Measurements from ENCODE around the gene SGSM1.

SGSM1 gene

DNA sequence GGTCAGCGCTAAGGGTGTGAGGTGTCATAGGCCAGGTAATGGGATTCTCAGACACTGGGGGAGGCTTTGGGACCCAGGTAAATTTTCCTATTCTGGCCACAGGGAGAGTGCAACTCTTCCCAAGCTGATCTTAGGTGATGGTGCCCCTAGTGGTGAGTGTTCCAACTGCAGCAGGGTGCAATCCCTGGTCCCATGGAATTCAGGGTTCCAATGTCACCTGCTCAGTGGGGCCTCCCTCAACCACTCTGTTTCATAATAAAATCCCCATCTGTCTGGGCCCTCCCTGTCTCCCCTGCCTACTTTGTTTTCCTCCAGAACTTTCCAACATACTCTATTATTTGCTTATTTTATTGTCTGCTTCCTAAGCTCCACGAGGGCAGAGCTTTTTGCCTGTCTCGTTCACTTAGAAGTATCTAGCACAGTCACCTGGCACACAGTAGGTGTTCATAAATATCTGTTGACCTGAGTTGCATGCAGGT lies 2.9 kb upstream of the SGSM1 start:
- Histone ChIP-seq H3K27me3 (ENCODE audit: insufficient read depth, low read length) (no peaks in the 10 kb centered on the region), H3K14ac (ENCODE audit: low read length) (no peak overlapping the region), H3K36me3 (ENCODE audit: control insufficient read depth in 1 of 2, insufficient read depth in 2 of 2, low read length in 2 of 2) (no peaks in the 10 kb centered on the region), H3K4me3 (ENCODE audit: low read depth, low read length) (no peak overlapping the region), H2BK120ac (ENCODE audit: insufficient read depth, low read length, poor library complexity) (no peak overlapping the region), H3K4me1 (ENCODE audit: control insufficient read depth in 1 of 2, insufficient read depth in 2 of 2, low read length in 2 of 2) (peaks cover 0 to 2% of the 10 kb centered on the region in 2 experiments), H2AFZ (ENCODE audit: insufficient read depth, low read length, poor library complexity) (no peak overlapping the region), H3K4ac (ENCODE audit: low read depth, low read length) (no peak overlapping the region), H2AK5ac (ENCODE audit: low read length) (no peak overlapping the region), H4K12ac (ENCODE audit: low read depth, low read length) (no peak overlapping the region), H3K79me1 (ENCODE audit: low read length) (peaks cover 2% of the 10 kb centered on the region), H3K79me2 (ENCODE audit: control insufficient read depth, insufficient read depth, low read length, poor library complexity) (no peaks in the 10 kb centered on the region), H3K23ac (ENCODE audit: low read length) (no peak overlapping the region), H3K4me2 (ENCODE audit: low read length) (no peak overlapping the region), H3K9me3 (ENCODE audit: insufficient read depth, low read depth, low read length) (no peaks in the 10 kb centered on the region), H4K8ac (ENCODE audit: low read depth, low read length) (no peak overlapping the region), H2BK12ac (ENCODE audit: low read length) (no peak overlapping the region), H3K27ac (ENCODE audit: low read depth, low read length) (no peak overlapping the region), H2BK5ac (ENCODE audit: low read depth, low read length, poor library complexity) (no peak overlapping the region), H3K9ac (ENCODE audit: low read length) (no peak overlapping the region), H4K91ac (ENCODE audit: low read depth, low read length) (no peak overlapping the region), H3K18ac (ENCODE audit: low read length) (no peak overlapping the region)
- WGBS (ENCODE audit: extremely low coverage, insufficient coverage, insufficient read length) = no CpG with 5 or more reads among the region's 3 CpGs
- peak; percentile 18 to 71 for DNase-seq

DNA sequence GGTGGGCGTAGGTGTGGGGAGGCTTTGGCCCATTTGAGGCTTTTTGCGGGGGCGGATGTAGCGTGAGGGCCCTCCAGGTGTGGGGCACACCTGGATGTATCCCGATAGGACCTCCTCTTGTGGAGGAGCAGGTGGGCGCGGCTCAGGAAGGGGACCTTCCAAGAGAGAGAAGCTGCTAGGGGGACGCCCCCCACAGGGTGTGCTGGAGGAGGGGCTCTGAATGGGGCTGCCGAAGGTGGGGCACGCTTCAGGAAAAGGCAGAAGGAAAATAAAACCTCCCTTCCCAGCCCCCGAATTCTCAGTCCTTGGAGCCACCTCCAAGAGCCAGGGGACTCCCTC lies 621 bp downstream of the SGSM1 start:
- Histone ChIP-seq H3K36me3 (ENCODE audit: control insufficient read depth in 1 of 2, insufficient read depth in 2 of 2, low read length in 2 of 2) (no peaks in the 10 kb centered on the region), H2AK5ac (ENCODE audit: low read length) (no peak overlapping the region), H3K79me2 (ENCODE audit: control insufficient read depth, insufficient read depth, low read length, poor library complexity) (no peaks in the 10 kb centered on the region), H4K91ac (ENCODE audit: low read depth, low read length) (no peak overlapping the region), H3K27ac (ENCODE audit: low read depth, low read length) (no peak overlapping the region), H3K23ac (ENCODE audit: low read length) (no peak overlapping the region), H3K4me3 (ENCODE audit: low read depth, low read length) (no peak overlapping the region), H2BK12ac (ENCODE audit: low read length) (no peak overlapping the region), H3K14ac (ENCODE audit: low read length) (no peak overlapping the region), H3K27me3 (ENCODE audit: insufficient read depth, low read length) (no peaks in the 10 kb centered on the region), H3K18ac (ENCODE audit: low read length) (no peak overlapping the region), H3K4ac (ENCODE audit: low read depth, low read length) (no peak overlapping the region), H3K9me3 (ENCODE audit: insufficient read depth, low read depth, low read length) (no peaks in the 10 kb centered on the region), H4K12ac (ENCODE audit: low read depth, low read length) (no peak overlapping the region), H4K8ac (ENCODE audit: low read depth, low read length) (no peak overlapping the region), H2BK120ac (ENCODE audit: insufficient read depth, low read length, poor library complexity) (no peak overlapping the region), H2AFZ (ENCODE audit: insufficient read depth, low read length, poor library complexity) (no peak overlapping the region), H2BK5ac (ENCODE audit: low read depth, low read length, poor library complexity) (no peak overlapping the region), H3K4me2 (ENCODE audit: low read length) (peak overlapping the region; percentile 79), H3K4me1 (ENCODE audit: control insufficient read depth in 1 of 2, insufficient read depth in 2 of 2, low read length in 2 of 2) (peaks cover 0 to 2% of the 10 kb centered on the region in 2 experiments), H3K9ac (ENCODE audit: low read length) (no peak overlapping the region), H3K79me1 (ENCODE audit: low read length) (peaks cover 2% of the 10 kb centered on the region)
- no CpG with 5 or more reads among the region's 11 CpGs for WGBS (ENCODE audit: extremely low coverage, insufficient coverage, insufficient read length)
- no peak for DNase-seq

DNA sequence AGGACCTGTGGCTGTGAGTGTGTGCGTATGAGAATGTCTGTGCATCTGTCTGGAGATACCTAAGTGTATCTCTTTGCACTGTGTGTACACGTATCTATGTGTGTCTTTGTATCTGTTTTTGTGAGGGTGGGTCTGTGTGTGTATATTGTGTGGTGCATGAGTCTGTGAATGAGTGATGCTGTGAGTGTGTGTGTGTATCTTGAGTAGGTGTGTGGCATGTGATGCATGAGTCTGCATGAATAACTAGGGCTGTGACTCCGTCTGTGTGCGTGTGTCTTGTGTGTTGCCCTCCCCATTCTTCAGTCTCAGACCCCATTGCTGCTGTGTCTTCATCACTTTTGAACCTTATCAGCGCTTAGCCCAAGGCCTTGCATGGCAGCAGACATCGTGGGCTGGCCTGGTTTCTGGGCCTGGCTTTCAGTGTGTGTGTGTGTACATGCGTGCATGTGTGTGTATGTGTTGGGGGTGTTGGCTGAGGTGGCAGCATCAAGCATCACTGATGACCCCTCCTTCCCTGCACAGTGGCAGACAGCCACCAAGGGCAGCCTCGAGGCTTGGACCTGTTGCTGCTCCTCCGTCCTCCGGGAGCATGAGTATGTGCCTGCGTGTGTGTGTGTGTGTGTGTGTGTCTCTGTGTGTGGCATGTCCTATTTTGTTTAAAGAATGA lies 1.4 kb downstream of the SGSM1 start:
- H3K18ac ChIP-seq (ENCODE audit: low read length) = no peak overlapping the region
- H2BK5ac ChIP-seq (ENCODE audit: low read depth, low read length, poor library complexity) = no peak overlapping the region
- WGBS (ENCODE audit: extremely low coverage, insufficient coverage, insufficient read length) = no CpG with 5 or more reads among the region's 11 CpGs
- H3K79me2 ChIP-seq (ENCODE audit: control insufficient read depth, insufficient read depth, low read length, poor library complexity) = no peaks in the 10 kb centered on the region
- H3K4ac ChIP-seq (ENCODE audit: low read depth, low read length) = no peak overlapping the region
- peaks cover 2% of the 10 kb centered on the region for H3K79me1 ChIP-seq (ENCODE audit: low read length)
- no peak overlapping the region for H3K27ac ChIP-seq (ENCODE audit: low read depth, low read length)
- H4K91ac ChIP-seq (ENCODE audit: low read depth, low read length) = no peak overlapping the region
- DNase-seq = peak in 1 of 2 donors; percentile 17
- no peaks in the 10 kb centered on the region for H3K36me3 ChIP-seq (ENCODE audit: control insufficient read depth in 1 of 2, insufficient read depth in 2 of 2, low read length in 2 of 2)
- no peak overlapping the region for H4K8ac ChIP-seq (ENCODE audit: low read depth, low read length)
- H3K4me2 ChIP-seq (ENCODE audit: low read length) = no peak overlapping the region
- no peak overlapping the region for H3K4me3 ChIP-seq (ENCODE audit: low read depth, low read length)
- no peak overlapping the region for H3K14ac ChIP-seq (ENCODE audit: low read length)
- no peak overlapping the region for H2AFZ ChIP-seq (ENCODE audit: insufficient read depth, low read length, poor library complexity)
- no peak overlapping the region for H2AK5ac ChIP-seq (ENCODE audit: low read length)
- no peak overlapping the region for H3K23ac ChIP-seq (ENCODE audit: low read length)
- no peaks in the 10 kb centered on the region for H3K27me3 ChIP-seq (ENCODE audit: insufficient read depth, low read length)
- no peak overlapping the region for H4K12ac ChIP-seq (ENCODE audit: low read depth, low read length)
- no peak overlapping the region for H2BK120ac ChIP-seq (ENCODE audit: insufficient read depth, low read length, poor library complexity)
- no peak overlapping the region for H2BK12ac ChIP-seq (ENCODE audit: low read length)
- H3K9me3 ChIP-seq (ENCODE audit: insufficient read depth, low read depth, low read length) = no peaks in the 10 kb centered on the region
- H3K9ac ChIP-seq (ENCODE audit: low read length) = no peak overlapping the region
- H3K4me1 ChIP-seq (ENCODE audit: control insufficient read depth in 1 of 2, insufficient read depth in 2 of 2, low read length in 2 of 2) = peaks cover 0 to 2% of the 10 kb centered on the region in 2 experiments

DNA sequence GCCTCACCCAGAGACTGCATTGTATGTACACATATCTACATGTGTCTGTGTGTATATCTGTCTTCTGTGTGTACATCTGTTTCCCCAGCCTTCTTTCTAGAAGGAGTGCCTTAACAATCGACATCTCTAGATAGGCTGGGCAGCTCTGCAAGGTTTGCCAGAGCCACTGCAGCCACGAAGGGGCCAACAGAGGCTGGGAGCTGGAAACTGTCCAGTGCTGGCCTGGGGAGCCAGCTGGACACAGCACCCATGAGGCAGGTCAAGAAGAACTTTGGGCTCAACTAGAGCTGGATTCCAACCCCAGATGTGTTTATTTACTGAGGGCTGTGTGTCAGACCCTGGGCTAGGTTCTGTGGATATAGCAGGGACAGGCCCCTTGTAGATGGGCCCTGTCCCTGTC lies 3.3 kb downstream of the SGSM1 start:
- no peak for DNase-seq
- Histone ChIP-seq H3K4ac (ENCODE audit: low read depth, low read length) (no peak overlapping the region), H4K8ac (ENCODE audit: low read depth, low read length) (no peak overlapping the region)

More for the DNA sequence above, 3.3 kb downstream of the SGSM1 start:
- peaks cover under 1% of the 10 kb centered on the region for H3K9me3 ChIP-seq (ENCODE audit: insufficient read depth, low read depth, low read length)
- H3K79me2 ChIP-seq (ENCODE audit: control insufficient read depth, insufficient read depth, low read length, poor library complexity) = no peaks in the 10 kb centered on the region
- no peak overlapping the region for H3K18ac ChIP-seq (ENCODE audit: low read length)
- H3K27ac ChIP-seq (ENCODE audit: low read depth, low read length) = no peak overlapping the region
- H3K23ac ChIP-seq (ENCODE audit: low read length) = no peak overlapping the region
- no peak overlapping the region for H2AK5ac ChIP-seq (ENCODE audit: low read length)
- peaks cover 2% of the 10 kb centered on the region for H3K79me1 ChIP-seq (ENCODE audit: low read length)
- H2BK12ac ChIP-seq (ENCODE audit: low read length) = no peak overlapping the region
- H3K4me1 ChIP-seq (ENCODE audit: control insufficient read depth in 1 of 2, insufficient read depth in 2 of 2, low read length in 2 of 2) = peaks cover 0 to 2% of the 10 kb centered on the region in 2 experiments
- no peak overlapping the region for H2BK120ac ChIP-seq (ENCODE audit: insufficient read depth, low read length, poor library complexity)
- no peak overlapping the region for H3K4me2 ChIP-seq (ENCODE audit: low read length)
- H3K27me3 ChIP-seq (ENCODE audit: insufficient read depth, low read length) = no peaks in the 10 kb centered on the region
- no peak overlapping the region for H4K12ac ChIP-seq (ENCODE audit: low read depth, low read length)
- H3K36me3 ChIP-seq (ENCODE audit: control insufficient read depth in 1 of 2, insufficient read depth in 2 of 2, low read length in 2 of 2) = no peaks in the 10 kb centered on the region
- H3K9ac ChIP-seq (ENCODE audit: low read length) = no peak overlapping the region
- no peak overlapping the region for H4K91ac ChIP-seq (ENCODE audit: low read depth, low read length)
- WGBS (ENCODE audit: extremely low coverage, insufficient coverage, insufficient read length) = no CpG with 5 or more reads among the region's 2 CpGs
- no peak overlapping the region for H3K14ac ChIP-seq (ENCODE audit: low read length)
- H2AFZ ChIP-seq (ENCODE audit: insufficient read depth, low read length, poor library complexity) = no peak overlapping the region
- no peak overlapping the region for H2BK5ac ChIP-seq (ENCODE audit: low read depth, low read length, poor library complexity)
- H3K4me3 ChIP-seq (ENCODE audit: low read depth, low read length) = no peak overlapping the region

All from trophoblast cell (in vitro differentiated cells and primary cell).